ENCODE measurements around the gene DDIAS.

DDIAS gene

GRCh38 chr11:82972103-82972502, 70.6 kb downstream of the DDIAS start:
- no peak for DNase-seq (ENCODE audit: low read depth)

GRCh38 chr11:82974135-82974534, 72.6 kb downstream of the DDIAS start:
- no peak for DNase-seq (ENCODE audit: low read depth)

- no peak for DNase-seq (ENCODE audit: low read depth)
Observed at GRCh38 chr11:82974851-82975250, 73.3 kb downstream of the DDIAS start.

- DNase-seq (ENCODE audit: low read depth): no peak
Observed at GRCh38 chr11:82975882-82976281, 74.3 kb downstream of the DDIAS start.

GRCh38 chr11:82976786-82977185, 75.2 kb downstream of the DDIAS start:
- no peak for DNase-seq (ENCODE audit: low read depth)

- DNase-seq (ENCODE audit: low read depth): no peak
Observed at GRCh38 chr11:82978422-82979099, 77.0 kb downstream of the DDIAS start.

GRCh38 chr11:82979824-82980223, 78.3 kb downstream of the DDIAS start:
- no peak for DNase-seq (ENCODE audit: low read depth)

- DNase-seq (ENCODE audit: low read depth): no peak
Observed at GRCh38 chr11:82980292-82980691, 78.8 kb downstream of the DDIAS start.

- DNase-seq (ENCODE audit: low read depth): no peak
Observed at GRCh38 chr11:82980947-82981346, 79.4 kb downstream of the DDIAS start.

GRCh38 chr11:82981852-82982251, 80.3 kb downstream of the DDIAS start:
- DNase-seq (ENCODE audit: low read depth): no peak

Data from stimulated activated CD8-positive, alpha-beta memory T cell treated with anti-CD3 and anti-CD28 coated beads, Interleukin-12 subunit alpha, Interleukin-12 subunit beta, amount 100 ng/mL, for 1 hour (primary cell).